HG03097 (cell line): ENCODE measurements around the gene LEF1.

Experiments used
- ATAC-seq: cut with Tn5 transposase; IDR thresholded peaks from one replicate; pipeline ENCODE4 v1.9.1; 2021; ENCODE audit not compliant: unreplicated experiment, low FRiP score

LEF1 gene

DNA sequence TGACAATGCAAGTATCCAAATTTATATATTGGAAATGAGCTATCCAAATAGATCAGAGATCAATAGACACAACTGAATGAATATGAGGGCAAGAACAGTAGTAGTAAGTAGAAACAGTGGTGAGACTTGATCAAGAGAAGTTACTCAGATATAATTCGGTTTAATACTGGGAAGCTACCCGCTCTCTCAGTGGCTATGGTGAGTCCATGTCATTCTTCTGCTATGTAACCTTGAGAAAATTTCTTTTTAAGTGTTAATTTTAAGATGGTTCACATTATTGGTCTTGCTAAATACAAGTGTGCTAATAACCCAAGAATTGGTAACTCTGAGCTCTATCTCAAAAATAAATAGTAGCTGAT is 53.6 kb downstream of the LEF1 start:
- no peak for ATAC-seq

DNA sequence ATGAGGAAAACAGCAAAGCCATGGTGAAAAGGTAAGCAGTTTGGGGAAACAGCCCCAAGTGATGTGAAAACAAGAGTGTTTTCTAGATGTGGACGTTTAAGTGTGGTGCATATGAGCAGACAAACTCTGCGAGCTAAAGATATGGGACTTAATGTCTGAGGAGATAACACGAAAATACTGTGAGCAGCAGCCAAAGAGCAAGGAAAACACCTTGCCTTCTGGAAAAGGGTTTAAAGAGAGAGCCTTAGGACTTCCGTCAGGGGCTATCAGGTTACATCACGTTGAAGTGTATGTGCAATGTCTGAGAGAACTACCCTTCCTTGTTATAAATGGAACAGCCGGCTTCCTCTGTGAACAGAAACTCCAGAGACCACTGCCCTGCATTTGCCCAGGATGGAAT is 54.2 kb downstream of the LEF1 start:
- no peak for ATAC-seq

DNA sequence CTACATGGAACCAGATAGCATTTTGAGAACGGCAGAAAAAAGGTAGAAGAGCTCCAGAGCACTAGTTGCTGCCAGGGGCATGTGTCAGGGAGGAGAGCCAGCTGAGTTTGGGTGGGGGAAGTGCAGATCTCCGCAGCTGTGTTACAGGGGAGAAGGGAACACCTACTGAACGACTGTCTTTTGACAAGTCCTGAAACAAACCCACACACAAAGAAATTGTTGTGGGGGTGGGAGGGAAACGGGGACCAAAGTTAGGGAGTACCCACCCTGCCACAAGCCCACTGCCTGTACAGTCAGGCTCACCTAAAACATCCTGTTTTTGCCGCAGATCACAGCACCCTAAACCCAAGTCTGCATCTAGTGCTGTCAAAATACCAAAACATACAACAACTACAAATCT is 55.5 kb downstream of the LEF1 start:
- ATAC-seq, result no peak

DNA sequence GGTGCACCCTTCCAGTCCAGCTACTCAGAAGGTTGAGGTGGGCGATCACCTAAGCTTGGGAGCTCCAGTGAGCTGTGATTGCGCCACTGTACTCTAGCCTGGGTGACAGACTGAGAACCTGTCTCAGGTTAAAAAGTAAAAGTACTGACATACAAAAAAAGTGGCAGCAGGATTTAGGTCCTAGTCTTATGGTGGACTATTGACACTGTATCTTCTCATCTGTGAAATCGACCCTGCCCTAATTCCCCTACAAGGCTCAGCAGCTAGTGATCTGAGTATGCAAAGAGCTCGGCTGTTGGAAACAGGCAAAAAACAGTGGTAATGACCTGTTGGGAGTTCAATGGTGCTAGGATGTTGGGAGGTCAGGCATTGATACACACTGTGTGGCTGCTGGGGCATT is 57.0 kb downstream of the LEF1 start:
- ATAC-seq, result no peak

DNA sequence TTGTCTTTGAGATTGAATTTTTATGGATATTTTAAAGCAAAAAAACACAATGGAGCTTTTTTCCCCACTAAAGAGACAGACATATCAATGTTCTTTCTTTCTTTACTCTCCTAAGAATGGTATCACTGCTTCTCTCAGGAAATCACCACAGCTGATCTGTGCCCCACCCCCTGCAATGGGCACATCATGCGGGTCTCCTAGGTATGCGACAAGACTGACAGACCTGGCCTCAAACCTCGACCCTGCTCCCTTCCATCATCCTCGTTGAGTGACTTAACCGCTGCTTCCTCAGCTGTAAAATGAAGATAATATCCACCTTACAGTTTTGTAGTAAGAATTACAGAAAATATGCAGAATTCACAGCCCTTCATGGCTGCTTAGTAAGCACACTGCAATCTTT is 58.3 kb downstream of the LEF1 start:
- no peak for ATAC-seq

DNA sequence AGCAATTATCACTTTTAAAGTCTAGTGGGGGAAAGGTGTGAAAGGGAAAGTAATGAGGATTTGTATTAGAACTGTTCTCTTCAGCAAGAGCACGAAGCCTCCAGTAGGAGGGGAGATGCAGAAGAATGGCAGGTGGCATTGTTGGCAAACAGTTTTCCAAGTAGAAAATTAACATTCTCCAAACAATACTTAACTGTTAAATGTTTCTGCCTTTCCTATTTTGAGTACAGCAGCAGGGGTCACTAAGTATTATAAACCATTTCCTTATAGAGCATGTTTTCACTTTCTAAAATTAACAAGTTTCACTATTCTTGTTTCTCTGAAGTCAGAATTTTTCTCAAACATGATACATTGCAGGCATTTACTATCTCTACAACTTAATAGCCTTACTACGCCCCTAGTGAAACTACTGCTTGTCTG is 58.7 kb downstream of the LEF1 start:
- ATAC-seq, result peak; percentile 62

DNA sequence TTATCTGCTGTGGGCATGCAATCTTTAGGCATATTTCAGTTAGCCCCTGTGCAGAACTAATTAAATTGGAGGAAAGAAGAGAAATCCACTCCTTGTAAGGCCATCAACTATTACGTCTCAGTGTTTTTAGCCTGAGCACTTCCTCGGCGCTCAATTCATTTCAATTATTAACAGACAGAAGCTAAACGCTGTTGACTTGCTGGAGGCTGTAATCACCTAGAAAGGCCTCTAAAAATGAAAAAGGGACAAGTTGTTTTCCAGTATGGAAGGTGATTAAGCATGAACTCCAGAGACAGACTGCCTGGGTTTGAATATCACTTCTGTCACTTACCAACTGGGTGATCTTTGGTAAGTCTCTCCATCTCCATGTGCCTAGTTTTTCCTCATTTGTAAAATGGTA is 59.6 kb downstream of the LEF1 start:
- ATAC-seq, result no peak

DNA sequence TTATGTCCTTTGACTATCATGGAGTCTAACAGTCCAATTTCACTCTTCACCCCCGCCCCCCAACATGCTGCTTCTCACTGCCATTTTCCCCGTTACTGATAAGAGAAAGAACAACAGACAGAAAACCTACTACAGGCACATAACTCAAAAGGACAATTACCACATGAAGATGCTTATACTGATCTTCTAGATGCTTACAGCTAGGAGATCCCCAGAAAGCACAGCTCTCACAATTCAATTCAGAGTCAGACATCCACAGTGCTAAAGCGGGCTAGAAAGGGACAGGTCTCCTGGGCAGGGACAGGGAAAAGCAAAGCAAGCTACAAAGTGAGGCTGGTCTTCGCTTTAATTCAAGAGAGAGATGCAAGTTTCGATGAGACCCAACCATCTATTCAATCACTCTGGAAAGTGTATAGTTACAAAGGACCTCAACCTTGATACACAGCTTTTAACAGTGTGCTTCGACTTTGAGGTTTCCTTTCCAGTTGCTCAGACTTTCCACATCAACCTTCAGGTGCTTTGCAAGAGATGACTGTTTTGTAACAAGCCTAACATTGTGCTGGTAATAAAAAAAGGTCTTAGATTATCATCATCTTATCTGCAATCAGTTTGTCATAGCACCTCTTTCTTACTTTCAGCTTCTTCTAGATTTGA is 60.9 kb downstream of the LEF1 start:
- no peak for ATAC-seq

DNA sequence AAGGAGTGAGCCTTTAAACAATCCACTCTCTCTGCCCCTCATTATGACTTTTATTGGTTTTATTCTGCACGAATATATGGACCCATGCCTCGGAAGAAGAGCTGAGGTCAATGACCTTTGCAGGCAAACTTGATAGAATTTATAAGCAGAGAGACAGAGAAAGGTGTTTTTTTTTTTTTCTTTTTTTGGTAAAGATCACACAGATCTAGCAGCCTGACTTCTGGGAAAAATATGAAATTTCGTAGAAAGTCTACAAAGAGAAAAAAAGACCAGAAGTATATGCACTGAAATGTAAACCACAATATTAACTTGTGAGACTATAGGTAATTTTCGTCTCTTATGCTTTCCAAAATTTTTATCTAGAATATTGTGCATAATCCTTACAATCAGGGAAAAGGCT is 61.6 kb downstream of the LEF1 start:
- ATAC-seq, result no peak

DNA sequence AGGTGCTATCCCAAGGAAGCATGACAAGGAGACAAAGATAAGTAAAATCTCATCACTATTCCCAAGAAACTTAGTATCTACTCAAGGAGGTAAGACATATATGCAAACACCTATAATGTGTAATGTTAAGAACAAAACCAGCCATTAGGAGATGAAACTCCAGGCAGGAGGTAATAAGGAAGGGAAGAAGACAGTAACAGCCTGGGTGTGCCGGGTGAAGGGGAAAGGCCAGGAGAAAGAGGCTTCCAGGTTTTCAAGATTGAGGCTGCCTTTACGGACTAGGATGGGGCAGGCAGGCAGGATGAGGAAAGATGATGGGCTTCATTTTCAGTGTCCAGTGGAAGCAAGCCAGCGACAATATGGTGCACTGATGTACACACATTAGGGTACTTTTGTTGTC is 62.5 kb downstream of the LEF1 start:
- ATAC-seq, result no peak

DNA sequence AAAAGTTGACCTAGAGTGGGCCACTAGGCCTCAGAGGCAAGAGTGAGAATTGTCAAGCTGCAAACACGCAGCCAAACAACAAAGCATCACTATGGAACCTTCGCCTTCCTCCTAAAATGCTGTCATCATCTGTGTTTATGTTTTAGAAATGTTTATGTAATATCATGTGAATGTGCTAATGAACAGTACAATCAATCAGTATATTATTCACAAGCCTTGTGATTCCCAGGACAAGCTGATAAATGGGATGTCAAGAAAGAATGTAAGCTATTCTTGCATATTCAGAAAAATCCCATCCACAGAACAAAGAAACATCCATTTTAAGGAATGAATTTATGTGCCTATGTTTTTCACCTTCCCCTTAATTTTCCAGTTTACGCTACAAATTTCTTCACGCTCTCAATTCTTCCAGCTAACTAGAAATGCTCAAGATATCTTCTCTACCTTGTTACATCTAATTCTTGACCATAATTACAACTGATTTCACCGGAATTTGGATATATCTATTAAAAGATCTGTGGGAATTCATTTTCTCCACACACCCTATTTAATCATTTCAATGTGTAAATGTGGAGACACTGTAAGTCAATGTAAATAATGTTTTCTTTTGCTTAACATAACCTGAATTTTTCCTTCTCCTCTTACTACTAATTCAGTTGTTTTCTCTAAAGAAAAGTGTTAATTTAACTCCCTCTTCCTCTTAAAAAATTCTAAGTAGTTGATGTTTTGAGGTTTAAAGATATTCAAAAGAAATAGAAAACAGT is 65.5 kb downstream of the LEF1 start:
- ATAC-seq, result no peak

DNA sequence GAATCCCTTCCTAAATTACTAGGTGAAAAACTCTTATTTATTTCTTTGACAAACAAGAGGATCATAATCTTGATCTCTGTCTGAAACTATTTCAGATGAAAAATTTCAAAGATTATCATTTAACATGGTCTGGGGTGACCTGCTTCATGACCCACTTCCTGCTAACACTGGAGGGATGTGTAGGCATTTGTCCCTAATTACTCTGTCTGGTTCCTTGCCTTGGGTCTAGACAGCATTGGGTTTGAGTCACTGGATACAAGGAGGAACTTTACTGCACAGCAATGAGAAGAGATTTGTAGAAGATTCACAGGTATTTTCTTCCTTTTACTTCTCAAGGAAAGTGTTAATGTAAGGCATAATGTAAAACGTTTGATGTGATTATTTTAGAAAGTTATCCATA is 67.9 kb downstream of the LEF1 start:
- no peak for ATAC-seq

DNA sequence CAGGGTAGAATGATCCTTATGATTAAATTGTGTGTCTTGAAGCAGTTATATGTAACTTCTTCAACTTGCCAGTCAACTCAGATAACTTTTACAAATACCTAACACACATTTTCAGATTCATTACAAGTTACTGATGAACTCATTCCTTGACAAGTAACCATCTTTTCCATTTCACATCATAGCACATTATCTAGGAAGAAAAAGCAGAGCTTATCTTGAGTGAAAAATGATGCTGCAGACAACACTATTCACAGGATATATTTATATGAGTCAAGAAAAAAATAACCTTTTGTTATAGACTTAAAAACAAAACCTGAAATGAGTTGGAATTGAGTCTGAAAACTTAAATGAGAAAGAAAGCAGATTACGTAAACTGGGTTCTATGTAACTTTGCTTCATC is 68.9 kb downstream of the LEF1 start:
- ATAC-seq, result no peak

DNA sequence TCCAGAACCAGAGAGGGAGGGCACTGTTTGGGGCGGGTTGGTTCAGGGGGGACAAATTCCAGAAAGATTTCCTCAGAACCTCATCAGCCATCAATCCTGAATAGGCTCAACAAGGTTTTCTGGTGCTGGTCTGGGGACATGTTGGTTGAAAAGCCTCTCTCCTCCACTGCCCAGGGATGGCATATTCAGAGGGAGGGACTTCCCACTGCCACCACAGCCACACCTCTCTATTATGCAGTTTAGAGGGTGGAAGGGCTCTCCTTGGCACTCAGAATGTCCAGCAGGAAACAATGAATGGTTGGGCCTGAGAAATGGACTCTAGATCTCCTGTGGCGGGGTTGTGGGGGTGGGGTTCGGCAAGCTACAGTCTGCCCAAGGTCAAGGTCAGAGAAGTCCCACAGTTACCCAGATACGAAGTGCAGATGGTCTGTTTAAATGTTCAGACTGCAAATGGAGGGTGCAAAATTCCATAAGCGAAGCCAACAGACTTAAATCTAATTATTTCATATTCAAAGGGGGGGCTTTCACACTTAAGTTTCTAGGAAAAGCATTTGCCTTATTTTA is 70.7 kb downstream of the LEF1 start:
- no peak for ATAC-seq

DNA sequence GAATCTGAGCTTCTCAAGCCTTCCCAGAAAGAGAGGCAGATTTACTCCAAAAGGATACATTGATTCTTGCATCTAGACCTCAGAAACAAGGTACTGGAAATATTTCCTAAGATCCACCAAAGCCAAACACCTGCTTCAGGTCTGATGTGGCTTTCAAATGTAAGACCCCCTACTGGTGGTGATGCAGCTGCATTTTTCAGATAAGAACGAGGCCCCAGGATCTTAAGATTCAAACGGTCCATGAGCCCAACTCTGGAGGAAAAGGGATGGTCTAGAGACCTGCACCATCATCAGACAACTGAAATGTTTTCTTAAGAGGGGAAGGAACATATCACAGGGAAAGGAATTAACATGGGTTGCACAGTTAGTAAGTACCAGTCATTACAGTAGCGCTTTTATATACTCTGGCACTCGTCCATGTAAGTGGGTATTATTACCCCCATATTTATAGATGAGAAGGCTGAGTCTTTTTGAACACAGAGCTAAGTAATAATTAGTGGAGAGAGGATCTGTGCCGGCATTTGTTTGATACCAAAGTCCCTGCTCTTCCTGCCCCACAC is 73.7 kb downstream of the LEF1 start:
- ATAC-seq, result no peak

DNA sequence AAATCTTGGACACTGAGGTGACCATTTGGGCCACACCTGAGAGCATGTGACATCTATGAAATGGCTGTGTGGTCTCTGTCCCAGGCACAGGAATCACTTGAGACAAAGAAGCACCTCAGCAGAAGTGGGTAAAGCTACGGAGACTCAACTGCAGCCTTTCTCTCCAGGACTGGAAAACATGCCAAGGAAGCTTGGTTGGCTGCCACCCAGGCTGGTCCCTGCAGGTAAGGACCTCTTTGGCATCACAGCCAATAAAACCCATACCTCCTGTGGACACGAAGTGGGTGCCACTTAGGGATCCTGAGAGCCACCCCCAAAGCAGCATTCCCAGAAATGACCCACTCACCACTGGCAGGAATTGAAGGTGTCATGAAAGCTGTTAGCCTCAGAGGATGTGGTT is 74.6 kb downstream of the LEF1 start:
- ATAC-seq, result no peak

DNA sequence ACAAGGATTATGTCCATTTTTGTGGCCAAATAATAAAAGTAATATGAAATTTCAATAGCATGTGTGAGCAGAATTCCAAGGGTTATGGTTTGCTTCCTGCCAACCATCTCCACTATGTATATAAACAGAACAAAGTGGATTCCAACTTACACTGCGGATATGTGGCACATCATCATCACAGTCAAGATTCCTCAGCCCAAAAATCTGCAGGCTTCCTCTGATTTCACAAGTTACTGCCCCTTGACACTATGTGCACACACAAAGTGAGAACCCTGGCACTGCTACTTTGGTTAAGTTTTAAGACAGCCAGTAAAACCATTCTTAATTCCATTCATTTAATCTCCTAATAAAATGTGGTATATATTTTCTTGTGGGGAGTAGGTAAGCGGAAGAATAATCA is 76.4 kb downstream of the LEF1 start:
- no peak for ATAC-seq

DNA sequence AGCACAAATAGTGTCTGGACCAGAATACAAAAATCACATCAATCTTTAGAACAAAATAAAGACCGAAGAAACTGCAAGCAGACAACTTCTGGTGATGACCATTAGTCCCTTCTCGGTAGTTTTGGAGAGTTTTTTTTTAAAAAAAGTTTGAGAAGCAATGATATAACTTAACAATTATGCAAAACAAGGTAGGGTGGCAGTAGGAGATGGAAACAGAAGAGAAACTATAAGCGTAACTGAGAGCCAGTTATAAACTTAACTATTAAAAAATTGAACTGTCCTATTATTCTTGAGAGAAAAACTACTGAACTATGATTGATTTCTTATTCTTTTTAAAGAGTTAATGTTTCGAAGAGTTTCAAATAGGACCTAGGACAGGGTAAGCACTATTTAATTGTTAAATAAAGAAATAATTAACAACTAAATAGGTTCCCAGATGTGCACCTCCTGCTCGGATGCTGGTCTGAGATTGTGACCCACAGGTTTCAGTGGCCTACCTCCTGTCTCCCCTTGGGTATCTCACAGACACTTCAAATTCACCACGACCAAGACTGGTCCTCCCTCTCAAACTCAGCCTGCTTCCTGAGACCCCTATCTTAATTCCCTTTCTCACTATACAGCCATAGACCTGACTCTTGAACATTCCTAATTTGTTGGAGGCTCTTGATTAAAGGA is 81.3 kb downstream of the LEF1 start:
- no peak for ATAC-seq

DNA sequence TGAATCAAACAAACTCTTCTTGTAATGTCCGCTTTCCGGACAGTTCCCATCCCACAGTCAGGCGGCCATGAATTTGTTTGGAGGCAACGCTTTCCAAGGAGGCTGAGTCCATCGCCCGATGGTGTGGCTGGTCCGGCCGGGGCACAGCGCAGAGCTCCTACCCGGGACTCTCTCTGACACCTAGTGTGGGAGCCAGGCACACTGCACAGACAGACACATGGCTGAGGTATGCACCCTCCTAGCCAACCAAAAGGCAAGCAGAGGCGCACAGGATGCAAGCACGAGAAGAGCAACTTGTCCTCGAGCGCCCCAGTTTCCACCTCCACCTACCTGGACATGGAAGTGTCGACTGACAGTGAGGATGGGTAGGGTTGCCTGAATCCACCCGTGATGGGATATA is 87.5 kb downstream of the LEF1 start:
- no peak for ATAC-seq

DNA sequence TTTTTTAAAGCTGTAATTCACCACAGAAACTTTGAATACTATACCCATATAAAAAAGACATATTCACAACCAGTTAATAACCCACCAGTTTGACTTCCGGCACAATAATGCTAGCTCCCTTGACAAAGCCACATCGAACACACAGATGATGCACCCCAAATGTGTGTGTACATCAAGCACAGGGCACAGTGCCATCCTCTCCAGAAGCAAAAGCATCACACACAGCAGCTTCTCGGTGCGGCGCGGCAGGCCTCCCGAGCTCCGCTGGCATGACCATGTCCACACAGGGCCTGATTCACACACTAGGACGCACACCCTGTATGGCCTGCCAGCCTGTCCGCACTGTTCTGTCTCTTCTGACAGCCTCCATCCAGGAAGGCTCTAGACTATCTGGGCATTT is 88.0 kb downstream of the LEF1 start:
- ATAC-seq, result no peak

DNA sequence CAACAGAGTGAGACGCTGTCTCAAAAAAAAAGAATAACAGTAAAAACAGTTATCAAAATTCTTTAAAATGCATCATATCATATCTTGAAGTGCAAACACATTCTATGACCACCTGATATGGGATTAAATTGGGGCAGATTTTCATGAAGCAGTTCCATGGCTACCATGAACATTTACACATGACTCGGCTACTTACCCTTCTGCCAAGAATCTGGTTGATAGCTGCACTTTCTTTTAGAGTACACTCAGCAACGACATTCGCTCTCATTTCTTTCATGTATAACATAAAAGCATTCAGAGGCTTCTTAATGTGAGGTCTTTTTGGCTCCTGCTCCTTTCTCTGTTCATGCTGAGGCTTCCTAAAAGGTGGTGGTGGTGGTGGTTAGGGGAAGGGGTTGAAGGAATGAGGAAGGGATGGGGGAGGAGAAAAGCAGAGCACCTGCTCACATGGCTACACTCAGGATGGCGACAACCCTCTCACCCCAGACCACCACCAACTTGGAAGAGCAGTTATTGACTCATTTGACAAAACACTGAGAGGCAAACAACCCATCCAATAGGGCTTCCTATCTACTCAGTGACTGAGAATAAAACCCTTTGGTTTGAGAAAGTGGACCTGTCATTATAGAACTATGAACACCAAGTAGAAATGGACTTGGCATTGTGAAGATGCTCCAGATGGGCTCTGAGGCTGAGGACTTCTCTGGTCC is 90.6 kb downstream of the LEF1 start:
- ATAC-seq, result no peak
